NCI-H2029 (cell line): ENCODE measurements around the gene CD274.
"Not testable (repeated sequence)": the region's sequence is repeated elsewhere in the genome, so short reads cannot be mapped to it uniquely, and the experiment has no call there.

Source experiments
- DNase-seq: peaks from one replicate; lab custom pipeline; 2025; lab: John Stamatoyannopoulos, UW

The CD274 gene

GRCh38 chr9:5466766-5467165 is 16.4 kb downstream of the CD274 start:
- DNase-seq, result no peak

DNA sequence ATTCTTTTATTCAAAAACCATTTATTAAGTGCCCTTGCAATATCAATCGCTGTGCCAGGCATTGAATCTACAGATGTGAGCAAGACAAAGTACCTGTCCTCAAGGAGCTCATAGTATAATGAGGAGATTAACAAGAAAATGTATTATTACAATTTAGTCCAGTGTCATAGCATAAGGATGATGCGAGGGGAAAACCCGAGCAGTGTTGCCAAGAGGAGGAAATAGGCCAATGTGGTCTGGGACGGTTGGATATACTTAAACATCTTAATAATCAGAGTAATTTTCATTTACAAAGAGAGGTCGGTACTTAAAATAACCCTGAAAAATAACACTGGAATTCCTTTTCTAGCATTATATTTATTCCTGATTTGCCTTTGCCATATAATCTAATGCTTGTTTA is 18.5 kb downstream of the CD274 start:
- DNase-seq, result no peak

DNA sequence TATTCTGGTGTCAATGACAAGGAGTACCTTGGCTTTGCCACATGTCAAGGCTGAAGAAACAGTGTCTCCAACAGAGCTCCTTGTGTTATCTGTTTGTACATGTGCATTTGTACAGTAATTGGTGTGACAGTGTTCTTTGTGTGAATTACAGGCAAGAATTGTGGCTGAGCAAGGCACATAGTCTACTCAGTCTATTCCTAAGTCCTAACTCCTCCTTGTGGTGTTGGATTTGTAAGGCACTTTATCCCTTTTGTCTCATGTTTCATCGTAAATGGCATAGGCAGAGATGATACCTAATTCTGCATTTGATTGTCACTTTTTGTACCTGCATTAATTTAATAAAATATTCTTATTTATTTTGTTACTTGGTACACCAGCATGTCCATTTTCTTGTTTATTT is 19.8 kb downstream of the CD274 start:
- DNase-seq, result no peak

GRCh38 chr9:5470816-5471215 is 20.5 kb downstream of the CD274 start:
- DNase-seq, result no peak

GRCh38 chr9:5475611-5476010 is 25.3 kb downstream of the CD274 start:
- not testable (repeated sequence) for DNase-seq

DNA sequence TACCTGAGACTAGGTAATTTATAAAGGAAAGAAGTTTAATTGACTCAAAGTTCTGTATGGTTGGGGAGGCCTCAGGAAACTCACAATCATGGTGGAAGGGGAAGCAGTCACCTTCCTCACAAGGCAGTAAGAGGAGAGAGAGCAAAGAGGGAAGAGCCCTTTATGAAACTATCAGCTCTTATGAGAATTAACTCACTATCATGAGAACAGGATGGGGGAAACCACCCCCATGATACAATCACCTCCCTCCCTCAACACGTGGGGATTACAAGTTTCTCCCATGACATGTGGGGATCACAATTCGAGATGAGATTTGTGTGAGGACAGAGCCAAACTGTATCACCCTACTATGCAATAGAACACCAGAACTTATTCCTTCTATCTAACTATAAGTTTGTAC is 27.9 kb downstream of the CD274 start:
- DNase-seq, result no peak

DNA sequence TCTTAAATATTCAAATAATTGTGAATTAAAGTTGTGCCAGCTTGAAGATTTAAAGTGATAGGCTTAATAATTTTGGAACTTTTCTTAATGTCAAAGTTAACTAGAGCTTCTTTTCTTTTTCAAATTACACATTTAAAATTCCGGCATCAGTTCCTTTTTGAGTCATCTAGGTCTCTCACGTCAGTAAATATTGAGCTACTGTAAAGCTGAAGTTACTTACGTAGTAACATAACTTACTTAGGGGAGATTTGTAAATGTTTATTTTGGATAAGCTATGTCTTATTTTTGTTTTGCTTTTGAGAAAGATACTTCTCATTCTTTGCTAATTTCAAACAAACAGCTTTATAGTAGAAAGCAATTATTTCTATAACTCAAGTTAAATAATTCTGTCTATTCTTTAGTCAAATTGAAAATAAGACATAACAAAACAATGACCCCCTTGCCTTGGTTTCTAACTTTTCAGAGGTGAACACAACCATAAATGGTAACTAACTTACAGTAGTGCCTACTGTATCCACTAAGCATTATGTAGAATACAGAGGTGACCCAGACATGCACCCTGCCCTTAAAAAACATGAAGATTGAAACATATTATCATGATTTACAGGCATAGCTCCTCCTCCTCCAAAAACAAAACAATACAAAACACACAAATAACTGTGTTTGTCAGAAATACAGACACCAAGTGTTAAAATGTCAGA is 29.8 kb downstream of the CD274 start:
- DNase-seq, result no peak

- DNase-seq, result no peak
Observed at GRCh38 chr9:5480919-5481318, 30.6 kb downstream of the CD274 start.

- no peak for DNase-seq
Observed at GRCh38 chr9:5481322-5482040, 31.1 kb downstream of the CD274 start.

- DNase-seq, result no peak
Observed at GRCh38 chr9:5482194-5482593, 31.9 kb downstream of the CD274 start.

DNA sequence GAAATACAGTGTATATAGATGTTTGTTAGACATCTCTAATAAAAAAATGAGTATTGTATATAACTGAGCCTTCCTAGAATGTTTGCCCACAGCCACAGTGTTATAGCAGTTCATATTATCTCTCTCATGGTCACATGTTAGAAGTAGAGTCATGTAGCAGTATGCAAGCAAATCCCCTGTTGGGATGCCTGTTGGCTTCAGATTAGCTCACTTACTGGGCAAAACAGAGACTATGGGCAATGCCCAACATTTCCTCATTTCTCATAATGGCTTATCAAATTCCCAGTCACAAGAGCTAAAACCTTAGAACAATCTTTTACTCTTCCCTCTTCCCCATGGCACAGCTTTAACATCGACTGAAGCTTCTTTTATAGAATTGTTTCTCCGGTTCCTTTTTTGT is 33.0 kb downstream of the CD274 start:
- no peak for DNase-seq

DNA sequence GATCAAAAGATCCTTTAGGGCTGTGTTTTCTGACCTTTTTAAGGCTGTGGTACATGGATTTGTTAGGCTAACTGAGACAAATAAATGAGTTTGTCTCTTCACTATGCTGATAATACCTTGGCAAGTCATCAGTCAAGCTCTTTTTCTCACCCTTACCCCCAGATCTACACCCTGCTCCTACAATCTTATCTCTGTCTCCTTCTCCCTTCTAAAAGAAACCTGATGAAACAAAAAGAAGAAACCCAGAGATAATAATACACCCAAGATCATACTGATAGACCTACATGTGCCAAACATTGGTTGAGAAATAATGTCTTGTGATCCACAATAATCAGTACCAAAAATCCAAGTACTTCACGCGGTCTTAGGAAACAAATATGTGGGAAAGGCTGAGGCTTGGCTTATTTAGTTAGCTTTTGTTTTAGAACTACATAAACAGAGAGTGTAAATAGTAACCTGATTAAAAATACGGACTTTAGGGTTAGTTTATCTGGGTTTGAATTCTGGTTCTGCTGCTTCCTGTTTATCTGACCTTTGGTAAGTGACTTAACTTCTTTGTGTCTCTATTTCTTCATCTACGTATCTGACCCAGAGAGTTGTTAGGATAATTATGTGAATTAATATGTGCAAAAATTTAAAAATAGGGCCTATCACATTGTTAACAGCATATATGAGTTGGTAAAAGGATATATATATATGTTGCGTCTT is 35.2 kb downstream of the CD274 start:
- no peak for DNase-seq

- no peak for DNase-seq
Observed at GRCh38 chr9:5486988-5487387, 36.6 kb downstream of the CD274 start.

DNA sequence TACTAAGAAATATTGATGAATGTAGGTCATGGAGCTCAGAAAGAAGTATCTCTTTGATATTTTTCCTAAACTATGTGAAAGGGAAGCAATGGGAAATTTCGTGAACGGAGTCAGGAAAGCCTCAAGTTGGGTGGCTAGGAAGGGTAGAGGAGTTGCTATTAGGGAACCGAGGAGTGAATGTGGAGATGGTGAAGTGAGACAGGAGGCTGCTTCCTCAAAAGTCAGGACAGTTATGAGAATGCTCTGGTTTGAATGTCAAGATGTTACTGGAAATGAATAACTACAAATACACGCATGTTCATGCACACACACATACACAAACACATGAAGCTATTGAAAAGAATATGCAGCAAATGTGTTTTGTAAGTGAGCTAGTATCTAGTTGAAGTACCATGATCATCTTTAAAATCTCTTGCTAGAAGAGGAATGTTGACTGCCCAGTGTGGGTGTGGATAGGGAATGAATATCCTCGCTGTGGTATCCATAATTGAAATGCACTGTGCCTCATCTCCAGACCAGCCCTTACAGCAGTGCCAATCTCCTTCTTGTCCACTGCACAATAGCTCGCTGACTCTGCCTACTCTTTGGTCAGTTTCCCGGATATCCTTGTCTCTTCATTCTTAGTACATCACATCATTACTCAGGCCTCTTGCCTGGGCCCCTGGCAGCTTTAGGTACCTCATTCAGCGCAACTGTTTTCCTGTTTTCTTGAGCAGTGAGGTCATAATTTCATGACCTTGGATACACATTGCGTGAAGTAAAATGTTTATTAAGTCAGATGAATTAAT is 38.1 kb downstream of the CD274 start:
- no peak for DNase-seq

- DNase-seq, result no peak
Observed at GRCh38 chr9:5489630-5490490, 39.5 kb downstream of the CD274 start.

GRCh38 chr9:5492965-5493678 is 42.8 kb downstream of the CD274 start:
- DNase-seq, result no peak

DNA sequence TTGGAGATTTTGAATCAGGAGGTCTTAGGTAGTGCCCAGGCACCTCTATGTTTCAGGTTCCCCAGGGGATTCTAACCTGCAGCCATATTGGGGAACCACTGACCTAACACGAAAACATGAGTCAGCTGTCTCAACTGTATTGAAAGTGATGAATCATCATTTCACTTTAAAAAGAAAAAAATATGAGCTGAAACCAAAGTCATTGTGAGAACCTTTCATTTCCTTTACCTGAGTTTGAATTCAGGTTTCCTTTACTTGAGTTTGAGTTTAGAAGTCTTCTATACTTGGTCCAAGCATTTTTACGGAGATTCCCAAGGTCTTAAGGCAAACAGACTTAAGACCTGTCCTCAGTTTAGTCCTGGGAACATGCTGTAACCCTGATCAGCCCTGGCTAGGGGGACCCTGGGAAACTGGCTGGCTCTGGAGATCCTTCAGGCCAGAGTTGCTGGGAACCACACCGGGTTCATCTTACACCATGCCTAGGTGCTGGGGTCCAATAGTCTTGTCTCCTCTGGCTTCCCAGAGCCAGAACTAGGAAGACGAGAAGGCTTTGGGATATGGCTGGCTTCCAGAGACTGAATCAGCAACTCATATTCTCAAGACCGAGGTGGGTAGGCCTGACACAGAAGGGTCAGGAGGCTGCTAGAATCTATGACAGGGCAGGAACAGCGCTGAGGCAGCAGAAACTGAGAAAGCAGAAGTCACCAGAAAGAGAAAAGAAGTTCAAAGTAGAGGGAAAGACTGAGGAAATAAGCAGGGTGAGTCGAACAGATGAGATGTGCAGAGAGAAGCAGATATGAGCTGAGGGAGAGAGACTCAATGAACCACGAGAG is 43.6 kb downstream of the CD274 start:
- DNase-seq, result no peak

DNA sequence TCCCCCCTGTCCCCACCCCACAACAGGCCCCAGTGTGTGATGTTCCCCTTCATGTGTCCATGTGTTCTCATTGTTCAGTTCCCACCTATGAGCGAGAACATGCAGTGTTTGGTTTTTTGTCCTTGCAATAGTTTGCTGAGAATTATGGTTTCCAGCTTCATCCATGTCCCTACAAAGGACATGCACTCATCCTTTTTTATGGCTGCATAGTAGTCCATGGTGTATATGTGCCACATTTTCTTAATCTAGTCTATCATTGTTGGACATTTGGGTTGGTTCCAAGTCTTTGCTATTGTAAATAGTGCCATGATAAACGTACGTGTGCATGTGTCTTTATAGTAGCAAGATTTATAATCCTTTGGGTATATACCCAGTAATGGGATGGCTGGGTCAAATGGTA is 44.4 kb downstream of the CD274 start:
- DNase-seq, result not testable (repeated sequence)

DNA sequence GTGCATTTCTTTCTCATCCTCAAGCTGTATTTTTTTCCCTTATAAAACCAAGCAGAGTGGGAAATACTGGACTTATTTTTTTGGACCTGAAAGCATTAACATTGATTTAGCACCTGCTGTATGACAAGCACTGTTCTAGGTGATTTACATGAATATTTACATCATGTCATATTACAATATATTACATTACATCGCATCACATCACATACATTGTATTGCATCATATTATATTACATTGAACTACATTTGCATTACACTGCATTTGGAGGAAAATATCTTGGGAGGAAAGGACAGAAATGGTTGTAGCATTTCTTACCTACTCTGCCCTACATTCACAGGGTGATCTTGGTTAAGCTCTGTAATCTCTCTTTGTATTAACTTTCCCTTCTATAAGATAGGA is 48.8 kb downstream of the CD274 start:
- no peak for DNase-seq

DNA sequence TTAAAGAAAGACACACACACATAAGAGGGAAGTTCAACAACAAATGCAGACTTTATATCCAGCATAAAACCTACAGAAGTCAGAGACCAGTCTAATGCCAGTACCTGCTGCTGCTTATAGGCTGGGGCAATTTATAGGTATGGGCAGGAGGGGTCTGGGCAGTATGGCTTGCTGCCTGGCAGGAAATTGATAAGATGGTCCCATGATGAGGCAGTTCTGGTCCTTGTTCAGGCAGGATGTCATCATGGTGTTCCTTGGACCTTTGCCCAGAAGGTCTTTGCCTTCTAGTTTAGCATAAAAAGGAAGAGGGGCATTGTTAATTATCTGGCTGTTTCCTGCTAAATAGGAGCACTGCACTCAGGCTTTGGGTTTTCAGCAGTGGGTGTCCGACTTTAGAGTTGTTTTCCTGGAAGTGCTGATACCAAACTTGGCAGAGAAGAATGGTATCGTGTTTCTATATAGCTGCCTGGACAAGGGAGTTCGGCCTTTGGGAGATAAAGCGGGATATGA is 49.6 kb downstream of the CD274 start:
- DNase-seq, result peak; percentile 68
